Colon (tissue), 2 donors: ENCODE data around the gene TMEM132A.

Experiments used
- FAIRE-seq: peaks from 2 replicates; lab custom pipeline; 2012; peaks lifted over from hg19 to GRCh38; lab: Jason Lieb, UNC
- donor health status: control.
- donor health status: control.

The TMEM132A gene, protein sequence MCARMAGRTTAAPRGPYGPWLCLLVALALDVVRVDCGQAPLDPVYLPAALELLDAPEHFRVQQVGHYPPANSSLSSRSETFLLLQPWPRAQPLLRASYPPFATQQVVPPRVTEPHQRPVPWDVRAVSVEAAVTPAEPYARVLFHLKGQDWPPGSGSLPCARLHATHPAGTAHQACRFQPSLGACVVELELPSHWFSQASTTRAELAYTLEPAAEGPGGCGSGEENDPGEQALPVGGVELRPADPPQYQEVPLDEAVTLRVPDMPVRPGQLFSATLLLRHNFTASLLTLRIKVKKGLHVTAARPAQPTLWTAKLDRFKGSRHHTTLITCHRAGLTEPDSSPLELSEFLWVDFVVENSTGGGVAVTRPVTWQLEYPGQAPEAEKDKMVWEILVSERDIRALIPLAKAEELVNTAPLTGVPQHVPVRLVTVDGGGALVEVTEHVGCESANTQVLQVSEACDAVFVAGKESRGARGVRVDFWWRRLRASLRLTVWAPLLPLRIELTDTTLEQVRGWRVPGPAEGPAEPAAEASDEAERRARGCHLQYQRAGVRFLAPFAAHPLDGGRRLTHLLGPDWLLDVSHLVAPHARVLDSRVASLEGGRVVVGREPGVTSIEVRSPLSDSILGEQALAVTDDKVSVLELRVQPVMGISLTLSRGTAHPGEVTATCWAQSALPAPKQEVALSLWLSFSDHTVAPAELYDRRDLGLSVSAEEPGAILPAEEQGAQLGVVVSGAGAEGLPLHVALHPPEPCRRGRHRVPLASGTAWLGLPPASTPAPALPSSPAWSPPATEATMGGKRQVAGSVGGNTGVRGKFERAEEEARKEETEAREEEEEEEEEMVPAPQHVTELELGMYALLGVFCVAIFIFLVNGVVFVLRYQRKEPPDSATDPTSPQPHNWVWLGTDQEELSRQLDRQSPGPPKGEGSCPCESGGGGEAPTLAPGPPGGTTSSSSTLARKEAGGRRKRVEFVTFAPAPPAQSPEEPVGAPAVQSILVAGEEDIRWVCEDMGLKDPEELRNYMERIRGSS

DNA sequence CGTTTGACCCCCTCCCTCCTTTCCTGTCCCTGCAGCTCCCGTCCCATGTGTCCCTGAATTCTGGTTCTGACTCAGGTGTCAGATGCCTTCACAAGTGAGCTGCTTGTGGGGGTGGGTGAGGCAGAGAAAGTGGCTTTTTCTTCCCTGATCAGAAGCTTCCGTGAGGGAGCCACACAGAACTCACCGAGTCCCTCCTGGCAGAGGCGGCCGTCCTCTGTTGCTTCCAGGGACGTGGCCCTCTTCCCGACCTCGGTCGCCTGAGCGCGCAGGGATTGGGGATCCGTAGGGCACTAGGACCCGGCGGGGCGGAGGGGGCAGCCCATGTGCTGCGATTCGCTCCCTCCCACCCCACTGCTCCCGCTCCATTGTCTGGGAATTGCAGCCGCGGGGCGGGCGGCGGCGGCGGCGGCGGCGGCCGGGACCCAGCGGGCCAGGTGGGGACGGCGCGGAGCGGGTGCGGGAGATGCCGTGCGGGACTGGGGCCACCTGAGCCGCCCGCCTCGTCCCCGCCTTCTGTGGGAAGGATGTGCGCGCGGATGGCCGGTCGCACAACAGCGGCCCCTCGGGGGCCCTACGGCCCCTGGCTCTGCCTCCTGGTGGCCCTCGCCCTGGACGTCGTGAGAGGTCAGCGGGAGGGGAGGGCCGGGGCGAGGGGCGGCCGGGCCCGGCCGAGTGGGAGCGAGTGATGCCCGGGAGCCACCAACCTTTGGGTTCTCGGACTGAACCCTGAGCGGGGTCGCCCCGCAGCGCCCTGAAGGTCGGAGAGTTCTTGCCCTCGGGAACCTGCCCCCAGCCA, at the start of gene TMEM132A:
TSS of gene TMEM132A (plus strand) at position 351 of the 796 bp plus-strand sequence. CDS start at position 525, 174 bp downstream.
- FAIRE-seq = no peak

DNA sequence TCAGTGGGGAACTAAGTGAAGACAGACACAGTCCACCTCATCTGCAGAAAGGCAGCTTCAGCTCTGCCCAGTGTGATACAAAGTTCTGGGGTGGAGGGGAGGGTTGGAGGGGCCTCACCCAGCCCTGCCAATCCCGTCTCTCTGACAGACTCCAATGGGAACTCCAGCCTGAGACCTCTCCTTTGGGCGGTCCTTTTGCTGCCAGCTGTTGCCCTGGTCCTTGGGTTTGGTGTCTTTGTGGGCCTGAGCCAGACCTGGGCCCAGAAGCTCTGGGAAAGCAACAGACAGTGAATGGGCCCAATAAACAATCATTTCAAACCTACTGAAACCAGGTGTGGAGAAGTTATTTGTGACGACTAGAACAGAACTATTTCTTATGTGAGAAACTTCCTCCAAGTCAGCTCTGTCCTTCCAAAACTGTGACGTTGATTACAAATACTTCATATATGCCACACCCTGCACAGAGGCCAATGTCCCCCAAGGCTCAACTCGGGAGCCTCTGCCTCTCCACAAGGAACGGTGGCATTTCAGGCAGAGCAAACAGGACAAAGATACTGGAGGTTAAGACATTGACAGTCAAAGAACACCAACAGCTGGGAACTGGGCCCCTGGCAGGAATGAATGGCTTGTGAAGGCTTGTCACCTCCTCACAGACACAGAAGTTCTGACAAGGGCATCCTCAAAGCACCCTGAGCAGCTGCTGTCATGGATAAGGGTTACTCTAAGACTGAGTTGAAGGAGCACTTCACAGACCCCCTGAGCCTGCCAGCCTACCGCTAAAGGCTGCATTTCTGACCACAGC, 48.7 kb upstream of the TMEM132A start:
- FAIRE-seq = no peak

DNA sequence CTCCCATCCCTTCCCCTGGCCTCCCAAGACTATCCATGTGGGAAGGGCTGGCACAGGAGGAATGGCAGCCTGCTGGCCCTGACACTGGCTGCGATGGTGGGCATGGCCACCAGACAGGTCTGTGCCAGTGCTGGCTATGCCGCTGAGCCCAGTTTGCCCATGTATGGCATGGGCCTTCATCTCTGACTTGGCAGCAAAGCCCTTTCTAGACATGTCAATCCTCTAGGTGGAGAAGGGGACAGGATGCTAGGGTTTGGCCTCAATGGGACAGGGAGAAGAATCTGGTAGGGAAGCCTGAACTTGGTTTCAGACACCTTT, 48.1 kb upstream of the TMEM132A start:
- FAIRE-seq = no peak

DNA sequence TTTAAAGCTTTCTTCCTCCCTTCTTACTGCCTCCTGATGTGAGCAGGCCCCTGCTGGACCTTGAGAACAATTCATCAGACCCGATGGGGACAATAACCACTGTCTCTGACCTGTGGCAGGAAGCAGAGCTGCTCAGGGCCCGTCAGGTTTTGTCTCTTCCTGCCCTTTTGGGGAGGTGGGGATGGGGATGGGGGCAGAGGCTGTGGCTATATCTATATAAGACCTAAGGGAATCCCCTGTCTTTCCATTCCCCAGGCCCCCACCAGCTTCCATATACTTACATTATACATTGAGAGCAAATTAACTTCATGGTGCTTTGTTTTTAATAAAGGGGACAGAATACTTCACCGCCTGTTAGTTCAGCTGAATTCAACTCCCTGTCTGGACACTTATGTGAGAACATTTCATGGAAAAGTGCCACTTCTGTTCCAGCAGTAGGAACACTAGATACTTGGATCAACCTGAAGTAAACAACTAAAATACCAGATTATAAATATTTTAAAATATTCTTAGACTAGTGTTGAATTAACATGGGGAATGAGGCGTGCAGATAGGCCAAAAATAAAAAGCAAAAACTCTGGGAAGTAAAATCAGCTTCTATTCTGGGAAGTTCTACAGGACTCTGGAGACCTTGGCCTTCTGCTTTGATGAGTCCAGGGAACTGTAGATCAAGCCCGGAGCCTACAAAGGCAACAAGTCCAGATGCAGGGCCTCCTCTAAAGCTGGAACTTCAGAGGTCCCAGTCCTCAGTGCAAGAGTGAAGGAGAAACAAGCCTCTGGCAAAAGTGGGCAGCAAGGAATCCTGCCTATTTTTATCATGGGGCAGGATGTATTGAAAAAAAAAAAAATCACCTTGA, 45.8 kb upstream of the TMEM132A start:
- FAIRE-seq = no peak

DNA sequence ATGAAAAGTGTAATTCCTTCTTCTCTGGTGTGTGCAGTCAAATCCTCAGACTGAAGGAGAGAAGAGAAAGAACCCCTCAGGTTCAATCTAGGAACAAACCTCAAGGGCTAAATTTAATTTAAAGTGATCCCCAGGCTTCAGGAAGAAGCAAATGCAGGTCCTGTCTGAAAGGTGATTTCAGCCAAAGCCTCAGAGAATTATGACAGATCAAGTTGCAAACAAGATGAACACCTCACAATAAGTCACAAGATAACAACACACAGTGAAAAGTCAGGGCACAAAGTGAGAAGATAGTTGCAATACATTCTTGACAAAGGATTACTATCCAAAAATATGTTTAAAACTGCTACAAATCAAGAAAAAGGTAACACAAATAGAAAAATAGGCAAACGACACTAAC, 45.2 kb upstream of the TMEM132A start:
- no peak for FAIRE-seq

DNA sequence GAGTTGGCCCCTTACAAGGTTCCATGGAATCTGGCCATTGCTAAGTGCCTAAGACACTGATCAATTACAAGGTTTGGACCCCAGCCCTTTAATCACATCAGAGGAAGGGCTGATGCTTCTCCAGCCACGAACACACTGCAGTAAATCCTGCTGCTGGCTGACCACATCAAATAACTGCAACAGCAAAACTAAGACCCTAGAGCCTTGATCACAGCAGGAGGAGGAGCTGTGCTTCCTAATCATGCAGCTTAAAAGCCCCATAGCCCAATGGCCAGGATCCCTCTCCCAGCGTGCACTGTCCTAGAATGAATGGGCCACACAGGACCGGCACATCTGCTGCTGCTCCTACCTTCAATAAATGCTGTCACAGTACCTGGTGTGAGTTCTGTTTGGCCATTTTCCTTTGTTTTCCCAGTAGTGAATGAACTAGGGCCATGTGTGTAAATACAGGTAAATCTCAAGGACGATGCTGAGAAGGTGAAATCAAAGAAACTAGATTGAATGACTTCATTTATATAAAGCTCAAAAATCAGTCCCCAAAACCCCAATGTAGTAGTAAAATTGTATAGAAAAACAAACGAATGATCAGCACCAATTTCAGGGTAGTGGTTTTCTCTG, 44.2 kb upstream of the TMEM132A start:
- no peak for FAIRE-seq

DNA sequence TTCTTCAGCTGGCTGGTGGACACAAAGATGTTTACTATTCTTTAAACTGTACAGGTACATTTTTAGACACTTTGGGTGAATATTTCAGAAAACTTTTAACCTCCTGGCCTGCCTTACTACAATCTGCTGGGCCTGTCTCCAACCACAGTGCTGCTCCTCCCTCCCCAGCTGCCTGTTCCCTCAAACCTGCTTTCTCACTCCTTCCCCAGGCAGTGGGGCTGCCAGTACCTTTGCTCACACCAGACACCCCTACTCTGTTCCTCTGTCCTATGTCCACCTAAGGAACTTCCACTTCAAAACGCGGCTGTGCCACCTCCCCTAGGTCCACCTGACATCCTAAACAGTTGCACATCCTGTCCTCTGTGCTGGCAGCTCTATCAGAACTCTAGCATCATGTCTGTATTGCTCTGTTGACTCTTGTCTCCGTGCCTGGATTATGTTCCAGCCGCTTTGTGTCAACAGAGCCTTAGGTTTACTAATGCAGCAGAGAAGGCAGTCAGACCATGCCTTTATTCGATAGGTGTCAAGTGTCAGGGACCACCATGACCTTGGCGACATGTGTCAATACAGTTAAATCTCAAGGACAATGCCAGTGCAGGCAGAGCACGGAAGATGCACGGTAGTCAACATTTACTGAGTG, 43.5 kb upstream of the TMEM132A start:
- FAIRE-seq = no peak

DNA sequence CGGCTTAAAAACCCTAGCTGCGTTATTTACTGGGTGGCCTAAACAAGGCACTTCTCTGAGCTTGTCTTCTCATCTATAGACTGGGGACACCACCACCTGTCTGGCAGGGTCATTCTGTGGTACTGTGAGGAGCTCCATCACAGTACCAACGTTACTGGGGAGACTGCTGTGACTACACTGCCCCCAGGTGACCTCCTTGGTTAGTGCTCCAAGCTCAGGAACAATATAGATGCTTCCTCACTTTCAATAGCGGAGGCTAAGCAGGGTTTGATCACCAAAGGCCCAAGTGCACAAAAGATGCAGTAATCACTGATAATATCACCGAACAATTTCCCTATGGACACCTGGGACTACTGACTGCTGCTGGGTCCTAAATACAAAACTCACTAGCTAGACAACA, 36.7 kb upstream of the TMEM132A start:
- FAIRE-seq = no peak

DNA sequence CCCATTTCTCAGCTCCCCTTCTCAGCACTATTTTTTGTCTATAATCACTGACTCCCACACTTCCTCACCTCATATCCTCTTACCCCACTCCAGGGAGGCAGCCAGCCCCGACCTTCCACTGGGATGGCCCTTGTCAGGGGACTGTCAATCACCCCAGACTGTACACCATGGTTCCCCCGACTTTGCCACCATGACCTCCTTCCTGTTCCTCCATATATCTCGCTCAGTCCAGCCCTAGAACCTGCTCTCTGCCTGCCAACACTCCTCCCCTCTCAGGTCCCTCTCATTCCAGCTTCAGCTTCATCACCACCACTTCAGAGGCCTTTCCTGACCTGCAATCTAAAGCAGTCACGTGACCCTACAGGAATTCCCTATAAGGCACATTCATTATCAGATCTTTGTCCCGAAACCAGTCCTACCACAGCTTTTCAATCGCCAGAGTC, 34.4 kb upstream of the TMEM132A start:
- no peak for FAIRE-seq

DNA sequence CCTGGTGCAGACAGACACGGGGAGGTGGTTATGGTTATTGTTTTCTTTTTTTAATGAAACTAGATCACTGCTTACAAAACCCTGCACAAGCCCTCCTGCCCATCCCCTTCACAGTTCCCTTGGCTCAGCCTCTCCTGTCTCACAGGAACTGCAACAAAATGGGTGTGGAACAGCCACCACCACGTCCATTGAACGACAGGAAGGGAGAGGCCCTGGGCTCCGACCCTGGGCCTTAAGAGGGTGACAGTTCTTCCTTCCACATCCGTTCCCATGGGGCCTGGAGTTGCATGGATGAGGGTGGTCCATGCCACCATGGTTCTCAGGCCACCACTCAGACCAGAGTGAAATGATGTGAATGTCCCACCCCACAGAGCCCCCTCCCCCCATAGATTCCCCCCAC, 33.6 kb upstream of the TMEM132A start:
- FAIRE-seq = no peak

DNA sequence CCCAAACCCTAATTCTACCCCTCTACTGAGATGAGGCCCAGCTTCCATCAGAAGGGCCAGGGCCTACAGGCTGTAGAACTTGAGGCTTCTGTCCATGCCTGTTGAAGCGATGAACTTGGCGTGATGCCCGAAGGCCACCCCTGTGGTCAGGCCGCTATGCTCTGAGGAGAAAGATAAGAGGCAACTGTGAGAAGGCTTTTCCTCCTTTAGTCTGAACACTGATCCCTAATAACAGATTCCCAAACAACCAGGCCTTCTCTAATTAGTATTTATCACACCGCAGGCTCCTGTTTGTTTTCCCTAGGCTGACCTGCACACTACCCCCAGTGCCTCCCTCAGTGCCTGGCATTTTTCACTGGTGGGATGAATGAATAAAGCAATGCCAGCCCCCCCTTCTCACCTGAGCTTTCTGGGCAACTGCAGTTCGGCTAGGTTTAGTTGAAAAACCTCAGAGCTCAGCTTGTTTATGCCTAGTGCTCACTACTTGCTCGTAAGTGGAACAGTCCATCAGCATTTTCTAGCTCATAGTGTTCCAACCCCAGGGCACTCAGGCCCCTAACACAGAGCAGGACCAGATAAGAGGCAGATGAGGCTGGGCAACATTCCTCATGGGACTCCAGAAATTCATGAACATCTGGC, 33.0 kb upstream of the TMEM132A start:
- FAIRE-seq = no peak

DNA sequence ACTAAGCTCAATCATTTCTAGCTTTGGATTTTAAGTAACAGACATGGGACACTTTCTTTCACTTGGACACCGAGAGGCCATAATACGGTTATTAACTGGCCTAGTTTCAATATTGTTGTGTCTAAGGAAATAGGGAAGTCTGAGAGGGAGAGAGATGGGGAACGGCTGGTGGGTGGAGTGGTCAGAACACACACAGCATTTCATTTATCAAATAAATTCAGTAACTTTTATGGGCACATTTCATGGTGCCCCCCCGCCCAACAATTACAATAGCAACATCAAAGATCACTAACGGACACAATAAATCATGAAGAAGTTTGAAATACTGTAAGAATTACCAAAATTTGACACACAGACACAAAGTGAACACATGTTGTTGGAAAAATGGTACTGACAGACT, 28.6 kb upstream of the TMEM132A start:
- no peak for FAIRE-seq

DNA sequence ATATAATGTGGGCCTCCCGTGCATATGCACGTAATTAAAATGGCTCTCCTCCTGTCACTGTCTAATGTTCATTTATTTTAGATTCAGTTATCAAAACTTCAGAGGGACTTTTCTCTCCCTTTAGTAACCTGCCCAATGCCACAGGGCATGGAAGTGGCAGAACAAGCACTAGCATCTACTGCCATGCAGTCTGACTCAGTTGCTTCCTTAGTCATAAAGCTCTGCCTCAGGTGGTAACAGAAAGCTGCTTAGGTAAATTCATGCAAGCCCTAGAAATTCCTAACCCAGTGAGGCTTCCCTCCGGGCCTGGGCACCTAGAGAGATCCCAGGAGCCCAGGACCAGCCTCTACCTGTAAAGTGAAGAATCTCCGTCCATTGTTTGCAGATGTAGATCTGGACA, 26.8 kb upstream of the TMEM132A start:
- FAIRE-seq = no peak

DNA sequence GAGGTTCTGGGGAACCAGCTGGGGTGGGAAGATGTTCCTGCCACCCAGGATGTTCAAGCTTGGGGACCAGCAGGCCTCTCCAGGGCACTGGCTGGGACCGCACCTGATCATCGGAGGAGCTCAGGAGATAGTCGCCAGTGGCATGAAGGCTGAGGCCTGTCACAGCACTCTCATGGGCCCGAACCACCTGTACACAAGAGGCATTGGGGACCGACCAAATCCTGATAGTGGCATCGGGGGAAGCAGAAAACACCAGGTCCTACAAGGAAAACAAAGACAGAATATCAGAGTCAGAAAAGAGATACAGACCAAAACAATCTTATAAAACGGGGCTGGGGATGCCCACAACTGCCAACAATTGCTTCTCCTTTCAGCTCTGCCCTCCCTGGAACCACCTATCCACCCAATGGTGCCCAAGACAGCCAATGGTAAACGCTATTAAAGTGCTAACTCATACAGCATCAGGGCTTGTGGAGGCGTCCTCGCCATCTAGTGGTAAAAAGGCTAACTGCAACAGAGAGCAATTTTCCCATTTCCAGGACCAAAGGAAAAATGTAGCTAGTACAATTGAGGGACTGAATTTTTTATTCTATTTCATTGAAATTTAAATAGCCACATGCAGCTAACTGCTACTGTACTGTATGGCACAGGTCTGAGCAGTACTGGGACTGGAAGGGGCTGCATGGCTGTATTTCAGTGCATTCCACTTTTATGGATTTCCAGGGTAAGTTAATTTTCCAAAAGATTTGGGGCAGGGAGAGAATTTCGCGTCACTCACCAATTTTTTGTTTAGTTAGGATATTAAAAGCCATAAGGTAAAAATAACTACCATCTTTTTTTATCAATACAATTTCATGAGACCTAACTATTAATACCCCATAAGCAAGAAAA, 25.0 kb upstream of the TMEM132A start:
- FAIRE-seq = no peak

DNA sequence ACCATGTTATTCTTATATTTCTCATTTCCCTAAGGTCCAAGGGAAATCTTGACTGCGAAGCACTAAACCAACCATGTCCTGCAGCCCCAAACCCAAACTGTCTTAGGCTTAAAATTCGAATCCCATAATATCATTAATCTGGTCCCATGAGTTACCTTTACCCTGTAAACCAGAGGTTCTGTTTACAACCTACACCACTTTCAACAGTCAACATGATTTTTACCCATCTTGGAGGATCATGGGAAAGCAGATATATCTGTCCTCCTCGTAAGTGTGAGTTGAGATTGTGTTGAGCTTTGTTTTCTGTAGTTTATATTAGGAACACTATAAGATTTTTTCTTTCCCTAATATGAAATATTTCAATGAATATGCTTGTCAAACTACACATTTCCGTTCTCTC, 24.3 kb upstream of the TMEM132A start:
- no peak for FAIRE-seq

DNA sequence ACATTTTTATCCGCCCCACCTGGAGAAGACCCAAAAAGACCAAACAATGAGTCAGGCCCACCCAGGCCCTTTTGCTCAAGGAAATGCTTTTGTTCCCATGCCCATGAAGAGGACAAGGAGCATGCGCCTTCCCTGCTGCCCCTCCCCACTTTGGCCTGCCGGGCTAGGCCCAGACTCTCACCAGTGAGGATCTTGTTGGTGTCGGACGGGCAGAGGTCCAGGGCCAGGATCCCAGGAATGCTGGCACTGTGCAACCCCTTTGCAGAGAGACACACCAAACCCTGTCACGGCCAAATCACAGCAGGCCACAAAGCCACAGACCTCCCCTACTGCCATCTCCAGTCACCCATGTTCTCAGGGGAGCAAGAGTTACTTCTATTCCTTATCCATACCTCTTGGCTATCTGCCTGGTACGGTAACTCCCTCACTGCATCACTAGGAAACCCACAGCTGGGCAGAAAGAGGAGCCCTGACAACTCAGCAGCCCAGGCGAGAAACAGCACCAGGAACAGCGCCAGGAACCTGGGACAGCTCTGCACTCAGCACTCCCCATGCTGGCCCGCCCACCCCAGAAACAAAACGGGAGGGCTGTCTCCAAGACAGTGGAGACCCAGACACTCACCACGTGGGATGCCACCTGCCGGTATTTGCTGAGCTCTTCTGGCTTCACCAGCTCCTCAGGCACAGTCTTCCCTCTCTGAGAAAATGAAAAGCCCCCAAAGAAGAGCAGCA, 23.4 kb upstream of the TMEM132A start:
- no peak for FAIRE-seq

DNA sequence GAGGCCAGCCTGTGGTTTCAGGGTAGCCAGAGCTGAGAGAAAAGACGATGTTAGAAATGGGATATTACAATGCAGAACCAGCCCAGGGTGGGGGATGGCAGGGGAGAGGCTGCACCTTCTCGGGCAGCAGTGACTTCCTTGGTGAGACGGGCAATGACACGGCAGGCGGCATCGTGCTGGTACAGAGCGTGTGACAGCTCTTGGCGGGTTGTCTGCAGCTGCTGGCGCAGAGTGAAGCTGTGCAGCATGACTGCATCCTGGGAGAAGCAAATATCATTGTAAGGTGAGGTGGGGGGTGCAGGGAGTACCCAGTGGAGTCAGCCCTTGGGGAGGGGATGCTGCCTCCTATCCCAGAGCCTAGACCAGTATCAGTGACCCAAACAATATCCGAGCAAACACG, 21.6 kb upstream of the TMEM132A start:
- no peak for FAIRE-seq
